Liver (tissue), 3 donors: ENCODE results near the gene SLCO2A1.

ENCODE experiments used
- FOXA1 ChIP-seq: IDR thresholded peaks from 2 replicates; pipeline ENCODE4 v1.6.1; 2016; ENCODE audit warnings: antibody characterized with exemption
- GABPA ChIP-seq, 2 donors: IDR thresholded peaks in 1 of 2; conservative IDR thresholded peaks in 1 of 2; 2 replicates each; pipeline ENCODE4 v1.6.1; 2016; ENCODE audit warnings: antibody characterized with exemption in 2 of 2, mild to moderate bottlenecking in 1 of 2, moderate library complexity in 1 of 2
- JUND ChIP-seq, 2 donors: IDR thresholded peaks; 2 replicates each; pipeline ENCODE4 v1.6.1; 2016; ENCODE audit warnings: antibody characterized with exemption in 2 of 2
- RAD21 ChIP-seq, 2 donors: IDR thresholded peaks; 2 replicates each; pipeline ENCODE4 v1.6.1; 2016; ENCODE audit warnings: antibody characterized with exemption in 2 of 2, mild to moderate bottlenecking in 2 of 2
- RXRA ChIP-seq, 2 donors: IDR thresholded peaks; 2 replicates each; pipeline ENCODE4 v1.6.1; 2017 to 2018; ENCODE audit warnings: antibody characterized with exemption in 2 of 2, mild to moderate bottlenecking in 1 of 2
- SP1 ChIP-seq: IDR thresholded peaks from 2 replicates; pipeline ENCODE4 v1.6.1; 2018; ENCODE audit warnings: antibody characterized with exemption, mild to moderate bottlenecking
- TAF1 ChIP-seq: conservative IDR thresholded peaks from 2 replicates; pipeline ENCODE4 v1.6.1; 2016; ENCODE audit warnings: antibody characterized with exemption, mild to moderate bottlenecking
- YY1 ChIP-seq: IDR thresholded peaks from 2 replicates; pipeline ENCODE4 v1.6.1; 2016; ENCODE audit warnings: antibody characterized with exemption, mild to moderate bottlenecking
- TF ChIP-seq, protein P1 (sequence below): fragments of 150-350 bp; IDR thresholded peaks from 2 replicates; pipeline ENCODE4 v1.5.1; 2017; ENCODE audit warnings: improper control_type of control experiment, low read depth, low read length; ENCODE audit not compliant: missing input control
- TF ChIP-seq, protein P2 (sequence below): IDR thresholded peaks from 2 replicates; pipeline ENCODE4 v1.6.1; 2016; ENCODE audit warnings: antibody characterized with exemption
- TF ChIP-seq, protein P3 (sequence below): IDR thresholded peaks from 2 replicates; pipeline ENCODE4 v1.6.1; 2016; ENCODE audit warnings: antibody characterized with exemption
- TF ChIP-seq, protein P4 (sequence below): IDR thresholded peaks from 2 replicates; pipeline ENCODE4 v1.6.1; 2016; ENCODE audit warnings: antibody characterized with exemption
- TF ChIP-seq, protein P5 (sequence below): IDR thresholded peaks from 2 replicates; pipeline ENCODE4 v1.6.1; 2016; ENCODE audit warnings: antibody characterized with exemption, mild to moderate bottlenecking
- donor health status: healthy.
- donor health status: healthy.

DNA sequence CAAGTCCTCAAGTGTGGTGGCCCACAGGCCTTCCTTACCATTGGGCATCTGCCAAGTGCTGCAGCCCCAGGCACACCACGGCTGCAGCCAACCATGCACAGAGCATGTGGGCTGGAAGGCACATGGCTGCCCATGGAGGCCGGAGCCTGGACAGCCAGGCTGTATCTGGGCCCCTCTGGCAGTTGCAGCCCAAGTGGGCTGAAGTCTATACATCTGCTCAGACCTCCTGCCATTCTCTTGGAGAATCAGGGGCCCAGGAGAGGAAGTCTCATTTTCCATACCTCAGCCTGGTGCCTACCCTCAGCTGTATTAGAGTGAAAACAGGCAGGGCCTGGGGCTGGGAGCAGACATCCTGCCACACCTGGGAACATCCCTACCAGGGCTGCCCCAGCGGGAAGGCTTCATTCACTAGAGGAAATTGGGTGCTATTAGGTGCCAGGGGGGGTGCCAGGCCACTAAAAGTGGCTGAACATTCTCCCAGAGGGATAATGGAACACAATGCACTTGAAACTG, 48.0 kb upstream of the SLCO2A1 start:
- no peak for TF ChIP-seq JUND (IDR thresholded peaks at IDR 0.05)
- TF ChIP-seq, protein P1, sequence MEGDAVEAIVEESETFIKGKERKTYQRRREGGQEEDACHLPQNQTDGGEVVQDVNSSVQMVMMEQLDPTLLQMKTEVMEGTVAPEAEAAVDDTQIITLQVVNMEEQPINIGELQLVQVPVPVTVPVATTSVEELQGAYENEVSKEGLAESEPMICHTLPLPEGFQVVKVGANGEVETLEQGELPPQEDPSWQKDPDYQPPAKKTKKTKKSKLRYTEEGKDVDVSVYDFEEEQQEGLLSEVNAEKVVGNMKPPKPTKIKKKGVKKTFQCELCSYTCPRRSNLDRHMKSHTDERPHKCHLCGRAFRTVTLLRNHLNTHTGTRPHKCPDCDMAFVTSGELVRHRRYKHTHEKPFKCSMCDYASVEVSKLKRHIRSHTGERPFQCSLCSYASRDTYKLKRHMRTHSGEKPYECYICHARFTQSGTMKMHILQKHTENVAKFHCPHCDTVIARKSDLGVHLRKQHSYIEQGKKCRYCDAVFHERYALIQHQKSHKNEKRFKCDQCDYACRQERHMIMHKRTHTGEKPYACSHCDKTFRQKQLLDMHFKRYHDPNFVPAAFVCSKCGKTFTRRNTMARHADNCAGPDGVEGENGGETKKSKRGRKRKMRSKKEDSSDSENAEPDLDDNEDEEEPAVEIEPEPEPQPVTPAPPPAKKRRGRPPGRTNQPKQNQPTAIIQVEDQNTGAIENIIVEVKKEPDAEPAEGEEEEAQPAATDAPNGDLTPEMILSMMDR, result no peak
- no peak for TF ChIP-seq RAD21 (IDR thresholded peaks at IDR 0.05)
- TF ChIP-seq SP1, result no peak
- no peak for TF ChIP-seq GABPA (IDR thresholded peaks at IDR 0.05 in 1 of 2, conservative IDR thresholded peaks at IDR 0.05 in 1 of 2)
- TF ChIP-seq, protein P2, sequence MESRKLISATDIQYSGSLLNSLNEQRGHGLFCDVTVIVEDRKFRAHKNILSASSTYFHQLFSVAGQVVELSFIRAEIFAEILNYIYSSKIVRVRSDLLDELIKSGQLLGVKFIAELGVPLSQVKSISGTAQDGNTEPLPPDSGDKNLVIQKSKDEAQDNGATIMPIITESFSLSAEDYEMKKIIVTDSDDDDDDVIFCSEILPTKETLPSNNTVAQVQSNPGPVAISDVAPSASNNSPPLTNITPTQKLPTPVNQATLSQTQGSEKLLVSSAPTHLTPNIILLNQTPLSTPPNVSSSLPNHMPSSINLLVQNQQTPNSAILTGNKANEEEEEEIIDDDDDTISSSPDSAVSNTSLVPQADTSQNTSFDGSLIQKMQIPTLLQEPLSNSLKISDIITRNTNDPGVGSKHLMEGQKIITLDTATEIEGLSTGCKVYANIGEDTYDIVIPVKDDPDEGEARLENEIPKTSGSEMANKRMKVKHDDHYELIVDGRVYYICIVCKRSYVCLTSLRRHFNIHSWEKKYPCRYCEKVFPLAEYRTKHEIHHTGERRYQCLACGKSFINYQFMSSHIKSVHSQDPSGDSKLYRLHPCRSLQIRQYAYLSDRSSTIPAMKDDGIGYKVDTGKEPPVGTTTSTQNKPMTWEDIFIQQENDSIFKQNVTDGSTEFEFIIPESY, result no peak
- no peak for TF ChIP-seq TAF1
- TF ChIP-seq FOXA1, result no peak
- TF ChIP-seq, protein P3, sequence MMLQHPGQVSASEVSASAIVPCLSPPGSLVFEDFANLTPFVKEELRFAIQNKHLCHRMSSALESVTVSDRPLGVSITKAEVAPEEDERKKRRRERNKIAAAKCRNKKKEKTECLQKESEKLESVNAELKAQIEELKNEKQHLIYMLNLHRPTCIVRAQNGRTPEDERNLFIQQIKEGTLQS, result no peak
- TF ChIP-seq, protein P4, sequence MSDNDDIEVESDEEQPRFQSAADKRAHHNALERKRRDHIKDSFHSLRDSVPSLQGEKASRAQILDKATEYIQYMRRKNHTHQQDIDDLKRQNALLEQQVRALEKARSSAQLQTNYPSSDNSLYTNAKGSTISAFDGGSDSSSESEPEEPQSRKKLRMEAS, result no peak
- TF ChIP-seq RXRA (IDR thresholded peaks at IDR 0.05), result no peak
- TF ChIP-seq, protein P5, sequence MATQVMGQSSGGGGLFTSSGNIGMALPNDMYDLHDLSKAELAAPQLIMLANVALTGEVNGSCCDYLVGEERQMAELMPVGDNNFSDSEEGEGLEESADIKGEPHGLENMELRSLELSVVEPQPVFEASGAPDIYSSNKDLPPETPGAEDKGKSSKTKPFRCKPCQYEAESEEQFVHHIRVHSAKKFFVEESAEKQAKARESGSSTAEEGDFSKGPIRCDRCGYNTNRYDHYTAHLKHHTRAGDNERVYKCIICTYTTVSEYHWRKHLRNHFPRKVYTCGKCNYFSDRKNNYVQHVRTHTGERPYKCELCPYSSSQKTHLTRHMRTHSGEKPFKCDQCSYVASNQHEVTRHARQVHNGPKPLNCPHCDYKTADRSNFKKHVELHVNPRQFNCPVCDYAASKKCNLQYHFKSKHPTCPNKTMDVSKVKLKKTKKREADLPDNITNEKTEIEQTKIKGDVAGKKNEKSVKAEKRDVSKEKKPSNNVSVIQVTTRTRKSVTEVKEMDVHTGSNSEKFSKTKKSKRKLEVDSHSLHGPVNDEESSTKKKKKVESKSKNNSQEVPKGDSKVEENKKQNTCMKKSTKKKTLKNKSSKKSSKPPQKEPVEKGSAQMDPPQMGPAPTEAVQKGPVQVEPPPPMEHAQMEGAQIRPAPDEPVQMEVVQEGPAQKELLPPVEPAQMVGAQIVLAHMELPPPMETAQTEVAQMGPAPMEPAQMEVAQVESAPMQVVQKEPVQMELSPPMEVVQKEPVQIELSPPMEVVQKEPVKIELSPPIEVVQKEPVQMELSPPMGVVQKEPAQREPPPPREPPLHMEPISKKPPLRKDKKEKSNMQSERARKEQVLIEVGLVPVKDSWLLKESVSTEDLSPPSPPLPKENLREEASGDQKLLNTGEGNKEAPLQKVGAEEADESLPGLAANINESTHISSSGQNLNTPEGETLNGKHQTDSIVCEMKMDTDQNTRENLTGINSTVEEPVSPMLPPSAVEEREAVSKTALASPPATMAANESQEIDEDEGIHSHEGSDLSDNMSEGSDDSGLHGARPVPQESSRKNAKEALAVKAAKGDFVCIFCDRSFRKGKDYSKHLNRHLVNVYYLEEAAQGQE, result no peak
- TF ChIP-seq YY1, result no peak
